Upper lobe of left lung (tissue), 4 donors: Measurements from ENCODE around the gene MTFR1L.

ENCODE experiments used
- POLR2A ChIP-seq, 4 donors: fragments of 450-650 bp; IDR thresholded peaks; one replicate each; pipeline ENCODE4 v1.5.1; 2016 to 2017; ENCODE audit warnings: antibody characterized with exemption in 4 of 4, mild to moderate bottlenecking in 2 of 4
- TF ChIP-seq, protein P1 (sequence below), 6 experiments: fragments of 450-650 bp in 4 of 6; fragments of 200-600 bp in 2 of 6; sonication (generic) in 2 of 6; IDR thresholded peaks; one replicate each; pipeline ENCODE4 v1.5.1; 2016 to 2019; ENCODE audit warnings: antibody characterized with exemption in 6 of 6

DNA sequence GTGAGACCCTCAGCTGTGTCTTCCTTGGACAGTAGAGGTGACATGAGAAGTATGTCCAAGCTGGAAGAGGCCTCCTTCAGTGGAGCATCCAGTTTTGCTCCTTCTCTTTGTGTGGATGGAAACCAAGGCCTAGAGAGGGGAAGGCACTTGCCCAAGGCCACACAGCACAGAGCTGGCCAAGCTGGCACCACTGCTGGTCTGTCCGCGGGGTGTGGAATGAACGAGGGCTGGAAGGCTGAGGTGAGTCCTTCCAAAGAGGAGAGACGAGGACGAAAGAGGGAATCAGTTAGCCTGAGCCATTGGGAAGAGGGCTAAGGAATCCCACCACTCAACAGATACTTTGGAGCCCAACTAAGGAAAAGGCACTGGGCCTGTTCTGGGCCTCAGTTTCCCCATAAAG, 47.6 kb upstream of the MTFR1L start:
- TF ChIP-seq, protein P1, sequence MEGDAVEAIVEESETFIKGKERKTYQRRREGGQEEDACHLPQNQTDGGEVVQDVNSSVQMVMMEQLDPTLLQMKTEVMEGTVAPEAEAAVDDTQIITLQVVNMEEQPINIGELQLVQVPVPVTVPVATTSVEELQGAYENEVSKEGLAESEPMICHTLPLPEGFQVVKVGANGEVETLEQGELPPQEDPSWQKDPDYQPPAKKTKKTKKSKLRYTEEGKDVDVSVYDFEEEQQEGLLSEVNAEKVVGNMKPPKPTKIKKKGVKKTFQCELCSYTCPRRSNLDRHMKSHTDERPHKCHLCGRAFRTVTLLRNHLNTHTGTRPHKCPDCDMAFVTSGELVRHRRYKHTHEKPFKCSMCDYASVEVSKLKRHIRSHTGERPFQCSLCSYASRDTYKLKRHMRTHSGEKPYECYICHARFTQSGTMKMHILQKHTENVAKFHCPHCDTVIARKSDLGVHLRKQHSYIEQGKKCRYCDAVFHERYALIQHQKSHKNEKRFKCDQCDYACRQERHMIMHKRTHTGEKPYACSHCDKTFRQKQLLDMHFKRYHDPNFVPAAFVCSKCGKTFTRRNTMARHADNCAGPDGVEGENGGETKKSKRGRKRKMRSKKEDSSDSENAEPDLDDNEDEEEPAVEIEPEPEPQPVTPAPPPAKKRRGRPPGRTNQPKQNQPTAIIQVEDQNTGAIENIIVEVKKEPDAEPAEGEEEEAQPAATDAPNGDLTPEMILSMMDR (IDR thresholded peaks at IDR 0.05) = no peak
- TF ChIP-seq POLR2A (IDR thresholded peaks at IDR 0.05) = no peak
